ENCODE measurements around the gene WNT11. TPM values are rescaled to one million over a fixed set of nuclear protein-coding genes. Genes with fewer than 3 reads are reported as not detected.
A peak's percentile ranks its signal among the peaks of the same experiment; 100 is the strongest.

WNT11 gene
- total and polyA plus RNA-seq, 2 of the 13 experiments (the other 11 are each of a cell fraction or from before 2014, with no cell fraction given) = 0.34 to 0.66 TPM

GRCh38 chr11:76234416-76235232, 28.3 kb upstream of the WNT11 start (continued):
- TF ChIP-seq ZMAT3 (CRISPR knock-in tag; conservative IDR thresholded peaks at IDR 0.05) (no peak), E2F5 (CRISPR knock-in tag; conservative IDR thresholded peaks at IDR 0.05) (no peak), MAFK (conservative IDR thresholded peaks at IDR 0.05 in 1 of 2, IDR thresholded peaks at IDR 0.05 in 1 of 2; ENCODE audit: low read length in 2 of 2) (no peak), NFE2L1 (CRISPR knock-in tag; IDR thresholded peaks at IDR 0.05; ENCODE audit: borderline replicate concordance) (no peak), THAP11 (CRISPR knock-in tag; IDR thresholded peaks at IDR 0.05) (no peak), MAFG (CRISPR knock-in tag; IDR thresholded peaks at IDR 0.05) (no peak), PHB2 (IDR thresholded peaks at IDR 0.05; ENCODE audit: partially characterized antibody) (no peak), SP5 (CRISPR knock-in tag; IDR thresholded peaks at IDR 0.05; ENCODE audit: borderline replicate concordance, low read depth) (no peak), ZNF547 (CRISPR knock-in tag; IDR thresholded peaks at IDR 0.05) (no peak), NRL (CRISPR knock-in tag; IDR thresholded peaks at IDR 0.05; ENCODE audit: borderline replicate concordance) (peak; percentile 10; the same call in 1 of the 2 replicates), TOE1 (CRISPR knock-in tag; IDR thresholded peaks at IDR 0.05) (no peak), ZSCAN31 (CRISPR knock-in tag; IDR thresholded peaks at IDR 0.05; ENCODE audit: low read depth) (no peak), PCBP2 (optimal IDR thresholded peaks at IDR 0.05; ENCODE audit: low read depth, low read length, poor library complexity, severe bottlenecking) (no peak), ZNF296 (CRISPR knock-in tag; conservative IDR thresholded peaks at IDR 0.05) (no peak), MIER3 (CRISPR knock-in tag; IDR thresholded peaks at IDR 0.05; ENCODE audit: borderline replicate concordance) (no peak), RFXANK (CRISPR knock-in tag; IDR thresholded peaks at IDR 0.05) (no peak), ZNF180 (CRISPR knock-in tag; IDR thresholded peaks at IDR 0.05; ENCODE audit: borderline replicate concordance, low read depth) (no peak), HNRNPK (IDR thresholded peaks at IDR 0.05; ENCODE audit: low read depth, low read length, poor library complexity, severe bottlenecking) (no peak), ZKSCAN5 (CRISPR knock-in tag; IDR thresholded peaks at IDR 0.05) (no peak), IRF2 (CRISPR knock-in tag; IDR thresholded peaks at IDR 0.05) (no peak), NR1H2 (CRISPR knock-in tag; IDR thresholded peaks at IDR 0.05; ENCODE audit: borderline replicate concordance, low read depth) (no peak), ZGPAT (CRISPR knock-in tag; IDR thresholded peaks at IDR 0.05) (no peak), ZNF350 (CRISPR knock-in tag; IDR thresholded peaks at IDR 0.05; ENCODE audit: borderline replicate concordance, low read depth) (no peak; the same call in 1 of the 2 replicates), E2F1 (CRISPR knock-in tag; IDR thresholded peaks at IDR 0.05) (no peak)
- TF ChIP-seq, protein P1, sequence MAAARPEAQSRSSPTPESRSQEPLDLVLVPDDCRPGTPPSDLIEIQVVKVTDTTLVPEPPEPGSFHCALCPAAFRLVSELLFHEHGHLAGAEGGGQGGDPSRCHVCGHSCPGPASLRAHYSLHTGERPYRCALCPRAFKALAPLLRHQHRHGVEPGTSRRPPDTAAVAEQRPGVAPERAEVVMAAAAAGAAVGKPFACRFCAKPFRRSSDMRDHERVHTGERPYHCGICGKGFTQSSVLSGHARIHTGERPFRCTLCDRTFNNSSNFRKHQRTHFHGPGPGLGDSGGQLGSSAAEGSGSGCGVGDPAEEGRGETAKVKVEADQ (CRISPR knock-in tag; IDR thresholded peaks at IDR 0.05; ENCODE audit: borderline replicate concordance) = no peak
- TF ChIP-seq, protein P2, sequence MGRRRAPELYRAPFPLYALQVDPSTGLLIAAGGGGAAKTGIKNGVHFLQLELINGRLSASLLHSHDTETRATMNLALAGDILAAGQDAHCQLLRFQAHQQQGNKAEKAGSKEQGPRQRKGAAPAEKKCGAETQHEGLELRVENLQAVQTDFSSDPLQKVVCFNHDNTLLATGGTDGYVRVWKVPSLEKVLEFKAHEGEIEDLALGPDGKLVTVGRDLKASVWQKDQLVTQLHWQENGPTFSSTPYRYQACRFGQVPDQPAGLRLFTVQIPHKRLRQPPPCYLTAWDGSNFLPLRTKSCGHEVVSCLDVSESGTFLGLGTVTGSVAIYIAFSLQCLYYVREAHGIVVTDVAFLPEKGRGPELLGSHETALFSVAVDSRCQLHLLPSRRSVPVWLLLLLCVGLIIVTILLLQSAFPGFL (CRISPR knock-in tag; IDR thresholded peaks at IDR 0.05) = no peak
